NB4 (cell line): ENCODE measurements around the gene HTR5A.

ENCODE experiments used
- DNase-seq: peaks from one replicate; pipeline ENCODE4 v3.0.0; 2010; ENCODE audit warnings: low read depth
- H3K4me3 ChIP-seq: one replicate; pipeline ENCODE4 v1.5.1; 2011; ENCODE audit warnings: mild to moderate bottlenecking, low read depth, low read length, moderate library complexity
- MYC ChIP-seq: IDR thresholded peaks from 2 replicates; pipeline ENCODE4 v1.6.1; 2011; ENCODE audit warnings: low read depth, low read length
- POLR2A ChIP-seq: IDR thresholded peaks from 2 replicates; pipeline ENCODE4 v1.6.1; 2011; ENCODE audit warnings: mild to moderate bottlenecking; ENCODE audit not compliant: insufficient read length; ENCODE audit errors: extremely low read depth
- TF ChIP-seq, protein P1 (sequence below): IDR thresholded peaks from 2 replicates; pipeline ENCODE4 v1.6.1; 2011; ENCODE audit warnings: low read depth, low read length
- TF ChIP-seq, protein P2 (sequence below): IDR thresholded peaks from one replicate; pipeline ENCODE4 v1.5.1; 2012; ENCODE audit warnings: low read depth, low read length

HTR5A gene

DNA sequence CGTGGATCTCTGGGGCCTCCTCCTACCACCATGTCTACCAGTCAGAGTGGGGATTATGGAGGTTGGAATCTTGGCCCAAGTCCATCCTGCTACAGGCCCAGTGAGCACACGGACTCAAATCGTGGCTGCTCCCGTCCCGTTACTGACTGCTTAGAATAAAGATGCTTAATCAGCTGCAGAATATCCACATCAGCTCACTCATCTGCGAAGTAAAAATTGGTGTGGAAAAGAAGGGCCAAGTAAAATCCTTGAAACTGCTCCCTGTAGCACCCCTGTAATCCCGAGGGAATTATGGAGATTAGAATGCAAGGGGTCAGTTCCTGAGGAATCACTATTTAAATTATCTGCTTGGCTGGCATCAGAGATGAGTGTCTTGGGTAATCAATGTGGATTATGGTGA, 13.0 kb upstream of the HTR5A start:
- no peak for DNase-seq
- H3K4me3 ChIP-seq: no peak overlapping the region
- TF ChIP-seq MYC: no peak
- TF ChIP-seq, protein P1, sequence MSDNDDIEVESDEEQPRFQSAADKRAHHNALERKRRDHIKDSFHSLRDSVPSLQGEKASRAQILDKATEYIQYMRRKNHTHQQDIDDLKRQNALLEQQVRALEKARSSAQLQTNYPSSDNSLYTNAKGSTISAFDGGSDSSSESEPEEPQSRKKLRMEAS: no peak
- TF ChIP-seq POLR2A: no peak
- TF ChIP-seq, protein P2, sequence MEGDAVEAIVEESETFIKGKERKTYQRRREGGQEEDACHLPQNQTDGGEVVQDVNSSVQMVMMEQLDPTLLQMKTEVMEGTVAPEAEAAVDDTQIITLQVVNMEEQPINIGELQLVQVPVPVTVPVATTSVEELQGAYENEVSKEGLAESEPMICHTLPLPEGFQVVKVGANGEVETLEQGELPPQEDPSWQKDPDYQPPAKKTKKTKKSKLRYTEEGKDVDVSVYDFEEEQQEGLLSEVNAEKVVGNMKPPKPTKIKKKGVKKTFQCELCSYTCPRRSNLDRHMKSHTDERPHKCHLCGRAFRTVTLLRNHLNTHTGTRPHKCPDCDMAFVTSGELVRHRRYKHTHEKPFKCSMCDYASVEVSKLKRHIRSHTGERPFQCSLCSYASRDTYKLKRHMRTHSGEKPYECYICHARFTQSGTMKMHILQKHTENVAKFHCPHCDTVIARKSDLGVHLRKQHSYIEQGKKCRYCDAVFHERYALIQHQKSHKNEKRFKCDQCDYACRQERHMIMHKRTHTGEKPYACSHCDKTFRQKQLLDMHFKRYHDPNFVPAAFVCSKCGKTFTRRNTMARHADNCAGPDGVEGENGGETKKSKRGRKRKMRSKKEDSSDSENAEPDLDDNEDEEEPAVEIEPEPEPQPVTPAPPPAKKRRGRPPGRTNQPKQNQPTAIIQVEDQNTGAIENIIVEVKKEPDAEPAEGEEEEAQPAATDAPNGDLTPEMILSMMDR: no peak

GRCh38 chr7:155058896-155059295, 11.2 kb upstream of the HTR5A start:
- DNase-seq: no peak
- H3K4me3 ChIP-seq: no peak overlapping the region
- TF ChIP-seq, protein P2: no peak
- TF ChIP-seq POLR2A (no peak), MYC (no peak)
- TF ChIP-seq, protein P1: no peak

GRCh38 chr7:155059703-155060102, 10.4 kb upstream of the HTR5A start:
- no peak for DNase-seq
- no peak for TF ChIP-seq MYC
- TF ChIP-seq POLR2A: no peak
- TF ChIP-seq, protein P1: no peak
- TF ChIP-seq, protein P2: no peak
- H3K4me3 ChIP-seq: no peak overlapping the region

DNA sequence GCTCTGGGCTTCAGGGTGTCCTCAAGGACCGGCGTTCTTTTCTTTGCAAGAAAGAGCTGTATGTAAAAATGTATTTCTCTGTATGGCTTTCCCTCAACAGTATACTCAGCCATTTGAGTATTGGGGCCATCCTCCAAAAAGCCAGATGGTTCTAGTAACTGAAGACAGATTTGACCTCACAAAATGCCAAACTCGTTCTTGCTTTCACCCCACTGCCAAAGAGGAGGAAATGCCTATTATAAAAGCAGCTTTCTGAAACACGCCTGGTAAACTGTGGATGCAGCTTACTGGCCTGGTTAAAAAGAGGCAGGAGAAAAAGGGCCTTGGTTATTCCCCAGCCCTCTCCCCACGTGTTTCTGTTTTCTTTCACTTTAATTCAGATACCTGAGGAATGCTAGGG, 7.7 kb upstream of the HTR5A start:
- H3K4me3 ChIP-seq: no peak overlapping the region
- TF ChIP-seq, protein P2: no peak
- TF ChIP-seq POLR2A (no peak), MYC (no peak)
- TF ChIP-seq, protein P1: no peak
- DNase-seq: no peak

DNA sequence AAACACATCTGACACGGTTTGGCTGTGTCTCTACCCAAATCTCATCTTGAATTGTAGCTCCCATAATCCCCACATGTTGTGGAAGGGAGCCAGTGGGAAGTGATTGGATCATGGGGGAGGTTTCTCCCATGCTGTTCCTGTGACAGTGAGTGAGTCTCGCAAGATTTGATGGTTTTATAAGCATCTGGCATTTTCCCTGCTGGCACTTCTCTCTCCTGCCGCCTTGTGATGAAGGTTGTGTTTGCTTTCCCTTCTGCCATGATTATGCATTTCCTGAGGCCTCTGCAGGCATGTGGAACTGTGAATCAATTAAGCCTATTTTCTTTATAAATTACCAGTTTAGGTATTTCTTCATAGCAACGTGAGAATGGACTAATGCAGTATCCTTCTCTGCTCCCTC, 5.9 kb upstream of the HTR5A start:
- no peak for TF ChIP-seq MYC
- TF ChIP-seq, protein P2: no peak
- no peak for TF ChIP-seq POLR2A
- no peak for DNase-seq

GRCh38 chr7:155066417-155066950, 3.6 kb upstream of the HTR5A start:
- no peak for DNase-seq
- H3K4me3 ChIP-seq: no peak overlapping the region
- TF ChIP-seq, protein P1: no peak
- TF ChIP-seq, protein P2: no peak
- no peak for TF ChIP-seq POLR2A

More for the DNA sequence above, 5.9 kb upstream of the HTR5A start:
- H3K4me3 ChIP-seq: no peak overlapping the region
